ENCODE results near the gene FBLN5.

DNA sequence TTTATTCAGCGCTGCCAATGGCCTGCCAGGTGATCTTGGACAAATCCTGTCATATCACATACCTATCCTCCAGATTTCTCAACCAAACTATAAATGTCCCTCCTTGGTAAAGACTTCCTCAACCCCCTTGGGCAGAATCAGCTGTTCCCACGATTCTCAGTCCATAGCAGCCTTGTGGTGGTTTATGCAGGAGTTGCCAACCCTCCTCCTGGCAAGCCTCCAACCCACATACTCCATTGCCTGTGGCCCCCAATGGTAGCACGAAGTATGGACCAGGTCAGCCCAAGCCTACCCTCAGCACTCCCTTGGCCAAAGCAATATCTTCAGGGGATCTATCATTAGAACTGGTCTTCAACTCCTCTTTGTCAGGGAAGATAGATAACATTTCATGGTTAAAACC, 27.0 kb downstream of the FBLN5 start:
- no peak for TF ChIP-seq CTCF (conservative IDR thresholded peaks at IDR 0.05 in 1 of 2, IDR thresholded peaks at IDR 0.05 in 1 of 2; ENCODE audit: low read depth in 1 of 2, low read length in 2 of 2)
- TF ChIP-seq EZH2 (IDR thresholded peaks at IDR 0.05; ENCODE audit: low read length, missing control alignments) = no peak

Data from fibroblast of lung (primary cell).